ENCODE results near the gene KCNQ1.

Gene KCNQ1

GRCh38 chr11:2807025-2807681 is 362.3 kb downstream of the KCNQ1 start:
- no peaks in the 10 kb centered on the region for H3K36me3 ChIP-seq (ENCODE audit: insufficient read depth, low read length)
- H3K27me3 ChIP-seq (ENCODE audit: insufficient read depth, low read length, poor library complexity), result no peaks in the 10 kb centered on the region
- DNase-seq (no peak), ATAC-seq (ENCODE audit: insufficient read depth, low read depth) (no peak)
- H3K79me2 ChIP-seq (ENCODE audit: insufficient read depth, low read length), result no peaks in the 10 kb centered on the region
- peaks cover 5% of the 10 kb centered on the region; the same call in 1 of the 2 replicates for H4K20me1 ChIP-seq (ENCODE audit: insufficient read depth, low read length)
- H3K27ac ChIP-seq (ENCODE audit: low read length), result no peak overlapping the region
- no peaks in the 10 kb centered on the region for H3K9me3 ChIP-seq (ENCODE audit: insufficient read depth, low read length, severe bottlenecking)
- H3K4me1 ChIP-seq (ENCODE audit: insufficient read depth, low read length), result no peaks in the 10 kb centered on the region
- H3K4me2 ChIP-seq (ENCODE audit: insufficient read depth, low read length), result no peak overlapping the region
- H2AFZ ChIP-seq (ENCODE audit: low read depth, low read length), result no peak overlapping the region
- no peak for TF ChIP-seq EZH2 (IDR thresholded peaks at IDR 0.05; ENCODE audit: borderline replicate concordance, low read depth, low read length, severe bottlenecking)
- TF ChIP-seq CTCF (IDR thresholded peaks at IDR 0.05; ENCODE audit: borderline replicate concordance, extremely low read depth, low read length, poor library complexity, severe bottlenecking), result no peak
- no peak overlapping the region for H3K4me3 ChIP-seq (ENCODE audit: low read depth in 1 of 2, low read length in 2 of 2)
- H3K9ac ChIP-seq (ENCODE audit: low read depth, low read length), result no peak overlapping the region

- DNase-seq, result no peak
- no peak overlapping the region for H2AFZ ChIP-seq (ENCODE audit: low read depth, low read length)
- H3K27me3 ChIP-seq (ENCODE audit: insufficient read depth, low read length, poor library complexity), result no peaks in the 10 kb centered on the region
- H3K9me3 ChIP-seq (ENCODE audit: insufficient read depth, low read length, severe bottlenecking), result no peaks in the 10 kb centered on the region
- no peak overlapping the region for H3K4me3 ChIP-seq (ENCODE audit: low read depth in 1 of 2, low read length in 2 of 2)
- H3K4me2 ChIP-seq (ENCODE audit: insufficient read depth, low read length), result no peak overlapping the region
- 0 out of 2 replicates have a peak, but pooled peaks cover 1% of the 10 kb centered on the region for H4K20me1 ChIP-seq (ENCODE audit: insufficient read depth, low read length)
- no peaks in the 10 kb centered on the region for H3K4me1 ChIP-seq (ENCODE audit: insufficient read depth, low read length)
- H3K79me2 ChIP-seq (ENCODE audit: insufficient read depth, low read length), result no peaks in the 10 kb centered on the region
- H3K9ac ChIP-seq (ENCODE audit: low read depth, low read length), result no peak overlapping the region
- no peak for ATAC-seq (ENCODE audit: insufficient read depth, low read depth)
- TF ChIP-seq EZH2 (IDR thresholded peaks at IDR 0.05; ENCODE audit: borderline replicate concordance, low read depth, low read length, severe bottlenecking), result no peak
- no peaks in the 10 kb centered on the region for H3K36me3 ChIP-seq (ENCODE audit: insufficient read depth, low read length)
- no peak overlapping the region for H3K27ac ChIP-seq (ENCODE audit: low read length)
Measured at GRCh38 chr11:2807801-2808241, 363.0 kb downstream of the KCNQ1 start.

- Histone ChIP-seq H3K79me2 (ENCODE audit: insufficient read depth, low read length) (no peaks in the 10 kb centered on the region), H3K27me3 (ENCODE audit: insufficient read depth, low read length, poor library complexity) (no peaks in the 10 kb centered on the region), H3K9me3 (ENCODE audit: insufficient read depth, low read length, severe bottlenecking) (no peaks in the 10 kb centered on the region), H3K27ac (ENCODE audit: low read length) (no peak overlapping the region), H4K20me1 (ENCODE audit: insufficient read depth, low read length) (no peaks in the 10 kb centered on the region), H2AFZ (ENCODE audit: low read depth, low read length) (no peak overlapping the region), H3K4me3 (ENCODE audit: low read depth in 1 of 2, low read length in 2 of 2) (no peak overlapping the region), H3K9ac (ENCODE audit: low read depth, low read length) (no peak overlapping the region), H3K36me3 (ENCODE audit: insufficient read depth, low read length) (no peaks in the 10 kb centered on the region), H3K4me1 (ENCODE audit: insufficient read depth, low read length) (no peaks in the 10 kb centered on the region), H3K4me2 (ENCODE audit: insufficient read depth, low read length) (no peak overlapping the region)
- no peak for TF ChIP-seq CTCF (IDR thresholded peaks at IDR 0.05; ENCODE audit: borderline replicate concordance, extremely low read depth, low read length, poor library complexity, severe bottlenecking)
- no peak for TF ChIP-seq EZH2 (IDR thresholded peaks at IDR 0.05; ENCODE audit: borderline replicate concordance, low read depth, low read length, severe bottlenecking)
- DNase-seq, result no peak
- no peak for ATAC-seq (ENCODE audit: insufficient read depth, low read depth)
Measured at GRCh38 chr11:2808850-2809846, 364.3 kb downstream of the KCNQ1 start.

GRCh38 chr11:2809854-2810253 is 365.0 kb downstream of the KCNQ1 start:
- H3K4me1 ChIP-seq (ENCODE audit: insufficient read depth, low read length), result no peaks in the 10 kb centered on the region
- no peak overlapping the region for H2AFZ ChIP-seq (ENCODE audit: low read depth, low read length)
- H3K79me2 ChIP-seq (ENCODE audit: insufficient read depth, low read length), result no peaks in the 10 kb centered on the region
- H4K20me1 ChIP-seq (ENCODE audit: insufficient read depth, low read length), result no peaks in the 10 kb centered on the region
- no peak overlapping the region for H3K9ac ChIP-seq (ENCODE audit: low read depth, low read length)
- no peak overlapping the region for H3K4me2 ChIP-seq (ENCODE audit: insufficient read depth, low read length)
- H3K4me3 ChIP-seq (ENCODE audit: low read depth in 1 of 2, low read length in 2 of 2), result no peak overlapping the region
- H3K27me3 ChIP-seq (ENCODE audit: insufficient read depth, low read length, poor library complexity), result no peaks in the 10 kb centered on the region
- H3K36me3 ChIP-seq (ENCODE audit: insufficient read depth, low read length), result no peaks in the 10 kb centered on the region
- TF ChIP-seq CTCF (IDR thresholded peaks at IDR 0.05; ENCODE audit: borderline replicate concordance, extremely low read depth, low read length, poor library complexity, severe bottlenecking), result no peak
- no peak for TF ChIP-seq EZH2 (IDR thresholded peaks at IDR 0.05; ENCODE audit: borderline replicate concordance, low read depth, low read length, severe bottlenecking)
- H3K9me3 ChIP-seq (ENCODE audit: insufficient read depth, low read length, severe bottlenecking), result no peaks in the 10 kb centered on the region
- no peak overlapping the region for H3K27ac ChIP-seq (ENCODE audit: low read length)
- ATAC-seq (ENCODE audit: insufficient read depth, low read depth) (no peak), DNase-seq (no peak)
